SK-N-SH (cell line): Measurements from ENCODE around the gene DDX41. TPM values are rescaled to one million over a fixed set of nuclear protein-coding genes. Genes with fewer than 3 reads are reported as not detected.

Source experiments
- CTCF ChIA-PET: fragments of 300-600, 350-600 bp; formaldehyde crosslinking; extraction: SDS; loops from one replicate; lab custom pipeline; 2021; lab: Yijun Ruan, JAX
- POLR2A ChIA-PET: fragments of 350-600 bp; sonication (Branson Sonifier 250); formaldehyde crosslinking; extraction: SDS; loops from one replicate; lab custom pipeline; 2020; ENCODE audit warnings: antibody characterized with exemption, inconsistent platforms; lab: Yijun Ruan, JAX
- DNase-seq: peaks from one replicate; pipeline ENCODE4 v3.0.0; 2012
- H2AFZ ChIP-seq: fragments of 200-600 bp; sonication (generic); 2 replicates; pipeline ENCODE4 v1.8.1; 2016; ENCODE audit warnings: antibody characterized with exemption, mild to moderate bottlenecking, low read depth
- H3F3A ChIP-seq: fragments of 200-600 bp; sonication (generic); replicated peaks from 2 replicates; pipeline ENCODE3; 2016; ENCODE audit warnings: antibody characterized with exemption, mild to moderate bottlenecking; ENCODE audit not compliant: insufficient read depth
- H3K27ac ChIP-seq, 2 experiments: fragments of 200-500 bp in 1 of 2; fragments of 200-600 bp in 1 of 2; sonication (Bioruptor generic) in 1 of 2; sonication (generic), shearing (Covaris generic) in 1 of 2; 2 replicates each; pipeline versions ENCODE4 v1.5.1 to v1.6.1; 2014 to 2016; ENCODE audit warnings: low read depth in 2 of 2, inconsistent platforms in 1 of 2, low read length in 1 of 2, mild to moderate bottlenecking in 1 of 2, mixed read lengths in 1 of 2
- H3K27me3 ChIP-seq: fragments of 200-600 bp; sonication (generic), shearing (Covaris generic); 2 replicates; pipeline ENCODE4 v1.6.1; 2016; ENCODE audit warnings: mixed run types; ENCODE audit not compliant: insufficient read depth
- H3K36me3 ChIP-seq, 2 experiments: fragments of 200-500 bp in 1 of 2; fragments of 200-600 bp in 1 of 2; sonication (Bioruptor generic) in 1 of 2; sonication (generic) in 1 of 2; replicated peaks in 1 of 2; 2 replicates each; pipeline versions ENCODE3 to v1.5.1; 2014 to 2016; ENCODE audit warnings: low read length in 1 of 2, mild to moderate bottlenecking in 1 of 2; ENCODE audit not compliant: insufficient read depth in 2 of 2, control insufficient read depth in 1 of 2
- H3K4me1 ChIP-seq, 2 experiments: fragments of 200-500 bp in 1 of 2; fragments of 200-600 bp in 1 of 2; sonication (Bioruptor generic) in 1 of 2; sonication (generic), shearing (Covaris generic) in 1 of 2; 2 replicates each; pipeline versions ENCODE4 v1.5.1 to v1.6.1; 2014 to 2016; ENCODE audit warnings: low read depth in 1 of 2, low read length in 1 of 2, mixed run types in 1 of 2; ENCODE audit not compliant: insufficient read depth in 2 of 2, control insufficient read depth in 1 of 2
- H3K4me2 ChIP-seq: fragments of 200-600 bp; sonication (generic), shearing (Covaris generic); 2 replicates; pipeline ENCODE4 v1.6.1; 2017; ENCODE audit warnings: mixed run types
- H3K4me3 ChIP-seq, 2 experiments: fragments of 200-500 bp in 1 of 2; fragments of 200-600 bp in 1 of 2; sonication (Bioruptor generic) in 1 of 2; sonication (generic), shearing (Covaris generic) in 1 of 2; 2 replicates each; pipeline versions ENCODE4 v1.5.1 to v1.8.1; 2014 to 2016; ENCODE audit warnings: low read depth in 2 of 2, inconsistent platforms in 1 of 2, low read length in 1 of 2, mild to moderate bottlenecking in 1 of 2, mixed read lengths in 1 of 2, moderate library complexity in 1 of 2
- H3K79me2 ChIP-seq: fragments of 200-600 bp; sonication (generic); 2 replicates; pipeline ENCODE4 v1.8.1; 2017; ENCODE audit warnings: mild to moderate bottlenecking; ENCODE audit not compliant: insufficient read depth
- H3K9ac ChIP-seq: fragments of 200-600 bp; sonication (generic); 2 replicates; pipeline ENCODE4 v1.6.1; 2017; ENCODE audit warnings: mixed run types
- H3K9me2 ChIP-seq: fragments of 200-600 bp; sonication (generic); 2 replicates; pipeline ENCODE4 v1.6.1; 2017; ENCODE audit warnings: mixed run types
- H3K9me3 ChIP-seq: fragments of 200-600 bp; sonication (generic); 2 replicates; pipeline ENCODE4 v1.6.1; 2017; ENCODE audit warnings: mixed run types, mild to moderate bottlenecking, moderate library complexity
- H4K20me1 ChIP-seq: fragments of 200-600 bp; sonication (generic); 2 replicates; pipeline ENCODE4 v1.6.1; 2017; ENCODE audit warnings: mild to moderate bottlenecking, mixed run types; ENCODE audit not compliant: insufficient read depth
- CHD2 ChIP-seq: fragments of 150-350 bp; IDR thresholded peaks from 2 replicates; pipeline ENCODE4 v1.6.1; 2018; ENCODE audit warnings: low read length; ENCODE audit not compliant: partially characterized antibody
- ELF1 ChIP-seq: IDR thresholded peaks from 2 replicates; pipeline ENCODE4 v1.4.0; 2012
- FOXJ3 ChIP-seq: sonication (generic); formaldehyde crosslinking; IDR thresholded peaks from 2 replicates; pipeline ENCODE4 v1.5.1; 2020; ENCODE audit warnings: mild to moderate bottlenecking, missing genetic modification reagents
- FOXM1 ChIP-seq: IDR thresholded peaks from 2 replicates; pipeline ENCODE4 v1.4.0; 2012; ENCODE audit warnings: low read depth, mild to moderate bottlenecking
- JUND ChIP-seq: IDR thresholded peaks from 2 replicates; pipeline ENCODE4 v1.4.0; 2012
- MEF2A ChIP-seq: IDR thresholded peaks from 2 replicates; pipeline ENCODE4 v1.4.0; 2012; ENCODE audit warnings: low read depth, borderline replicate concordance
- NFIC ChIP-seq: IDR thresholded peaks from 2 replicates; pipeline ENCODE4 v1.4.0; 2012; ENCODE audit warnings: borderline replicate concordance
- NRF1 ChIP-seq: IDR thresholded peaks from 2 replicates; pipeline ENCODE4 v1.6.1; 2012; ENCODE audit warnings: low read depth, mild to moderate bottlenecking, low read length
- POLR2AphosphoS5 ChIP-seq: IDR thresholded peaks from 2 replicates; pipeline ENCODE4 v1.6.1; 2012; ENCODE audit warnings: low read depth, low read length
- RFX5 ChIP-seq: IDR thresholded peaks from 2 replicates; pipeline ENCODE4 v1.6.1; 2012; ENCODE audit warnings: mild to moderate bottlenecking, improper control_type of control experiment, low read length
- YY1 ChIP-seq: IDR thresholded peaks from 2 replicates; pipeline ENCODE4 v1.4.0; 2012; ENCODE audit warnings: low read depth, mild to moderate bottlenecking
- WGBS: methylation state at CpG from one replicate; pipeline ENCODE4 v1.1.6; 2017; ENCODE audit warnings: low lambda C conversion rate; 5-methylcytosine and 5-hydroxymethylcytosine counted together
- polyA plus RNA-seq, 3 experiments: library from polyadenylated mRNA; depleted of rRNA; stranded (reverse); fragments of >200 nt; gene quantifications; 2 replicates each; pipeline ENCODE4 v1.2.3, GENCODE V29; 2012
- TF ChIP-seq, protein P1 (sequence below): IDR thresholded peaks from 2 replicates; pipeline ENCODE4 v1.4.0; 2012; ENCODE audit warnings: low read depth, borderline replicate concordance
- TF ChIP-seq, protein P2 (sequence below): IDR thresholded peaks from 2 replicates; pipeline ENCODE4 v1.4.0; 2012; ENCODE audit warnings: low read depth, borderline replicate concordance
- TF ChIP-seq, protein P3 (sequence below): IDR thresholded peaks from 2 replicates; pipeline ENCODE4 v1.4.0; 2012; ENCODE audit warnings: low read depth
- TF ChIP-seq, protein P4 (sequence below): fragments of 150-350 bp; IDR thresholded peaks from 2 replicates; pipeline ENCODE4 v1.6.1; 2017; ENCODE audit warnings: antibody characterized with exemption, low read length, low read depth, borderline replicate concordance
- TF ChIP-seq, protein P5 (sequence below): fragments of 150-350 bp; IDR thresholded peaks from 2 replicates; pipeline ENCODE4 v1.6.1; 2016; ENCODE audit warnings: mild to moderate bottlenecking, low read depth, low read length
- TF ChIP-seq, protein P6 (sequence below): fragments of 200-600 bp; sonication (generic); IDR thresholded peaks from 2 replicates; pipeline ENCODE4 v1.6.1; 2017; ENCODE audit warnings: antibody characterized with exemption, mild to moderate bottlenecking, moderate library complexity

The DDX41 gene
- polyA plus RNA-seq, 1 of the 3 experiments (the other 2 are of a cell fraction): 176 TPM

DNA sequence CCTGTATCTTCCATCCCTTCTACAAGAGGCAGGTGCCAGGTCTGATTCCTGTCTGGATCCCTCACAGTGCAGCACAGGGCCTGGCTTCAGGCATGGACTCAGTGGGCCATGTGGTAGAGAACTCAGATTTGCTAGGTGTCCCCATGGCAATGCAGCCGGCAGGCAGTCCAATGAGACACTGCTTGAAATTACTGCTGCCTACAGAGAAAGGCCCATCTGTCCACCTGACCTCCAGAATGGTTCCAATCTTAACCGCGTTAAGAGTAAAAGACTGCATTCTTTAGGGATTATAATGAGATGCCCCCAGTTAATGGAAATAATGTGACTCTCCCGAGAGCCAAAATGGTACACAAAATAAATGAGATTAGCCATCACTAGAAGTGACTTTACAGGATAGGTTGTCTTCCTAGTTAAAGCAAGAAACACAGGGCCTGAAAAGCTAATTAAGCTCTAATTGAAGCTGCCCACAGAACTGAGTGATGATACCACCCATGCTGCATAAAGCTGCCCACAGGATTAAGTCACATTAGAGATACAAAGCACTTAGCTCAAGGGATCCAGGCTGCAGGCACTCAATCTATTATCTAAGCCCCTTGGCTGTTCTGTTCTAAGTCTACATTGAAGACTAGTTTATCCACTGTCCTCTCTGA is 26.2 kb upstream of the DDX41 start:
- H3K27ac ChIP-seq: peak overlapping the region in 1 of 2 experiments; percentile 8; a peak in 1 of 4 replicates
- H3K9ac ChIP-seq: no peak overlapping the region
- H3K4me1 ChIP-seq: peaks cover 14 to 25% of the 10 kb centered on the region in 2 experiments
- ChIA-PET CTCF (interaction anchor here (1.3 kb wide), 1 partner anchor 89 kb away, joined by 3 read pairs; no protein-coding TSS in a partner anchor), POLR2A (interaction anchor here (0.6 kb wide), 1 partner anchor 19 kb away, joined by 3 read pairs; no protein-coding TSS in a partner anchor)
- no peak overlapping the region for H2AFZ ChIP-seq
- WGBS: 92% methylated on average over 4 of the region's 4 CpGs
- peaks cover 16 to 22% of the 10 kb centered on the region in 2 experiments for H3K36me3 ChIP-seq
- TF ChIP-seq JUND (no peak), POLR2AphosphoS5 (no peak), CHD2 (no peak), NRF1 (no peak), YY1 (no peak), ELF1 (no peak), FOXJ3 (CRISPR knock-in tag) (no peak), FOXM1 (no peak), RFX5 (no peak), NFIC (no peak), MEF2A (no peak)
- TF ChIP-seq, protein P1, sequence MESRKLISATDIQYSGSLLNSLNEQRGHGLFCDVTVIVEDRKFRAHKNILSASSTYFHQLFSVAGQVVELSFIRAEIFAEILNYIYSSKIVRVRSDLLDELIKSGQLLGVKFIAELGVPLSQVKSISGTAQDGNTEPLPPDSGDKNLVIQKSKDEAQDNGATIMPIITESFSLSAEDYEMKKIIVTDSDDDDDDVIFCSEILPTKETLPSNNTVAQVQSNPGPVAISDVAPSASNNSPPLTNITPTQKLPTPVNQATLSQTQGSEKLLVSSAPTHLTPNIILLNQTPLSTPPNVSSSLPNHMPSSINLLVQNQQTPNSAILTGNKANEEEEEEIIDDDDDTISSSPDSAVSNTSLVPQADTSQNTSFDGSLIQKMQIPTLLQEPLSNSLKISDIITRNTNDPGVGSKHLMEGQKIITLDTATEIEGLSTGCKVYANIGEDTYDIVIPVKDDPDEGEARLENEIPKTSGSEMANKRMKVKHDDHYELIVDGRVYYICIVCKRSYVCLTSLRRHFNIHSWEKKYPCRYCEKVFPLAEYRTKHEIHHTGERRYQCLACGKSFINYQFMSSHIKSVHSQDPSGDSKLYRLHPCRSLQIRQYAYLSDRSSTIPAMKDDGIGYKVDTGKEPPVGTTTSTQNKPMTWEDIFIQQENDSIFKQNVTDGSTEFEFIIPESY: no peak
- TF ChIP-seq, protein P2, sequence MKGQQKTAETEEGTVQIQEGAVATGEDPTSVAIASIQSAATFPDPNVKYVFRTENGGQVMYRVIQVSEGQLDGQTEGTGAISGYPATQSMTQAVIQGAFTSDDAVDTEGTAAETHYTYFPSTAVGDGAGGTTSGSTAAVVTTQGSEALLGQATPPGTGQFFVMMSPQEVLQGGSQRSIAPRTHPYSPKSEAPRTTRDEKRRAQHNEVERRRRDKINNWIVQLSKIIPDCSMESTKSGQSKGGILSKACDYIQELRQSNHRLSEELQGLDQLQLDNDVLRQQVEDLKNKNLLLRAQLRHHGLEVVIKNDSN: no peak
- TF ChIP-seq, protein P3, sequence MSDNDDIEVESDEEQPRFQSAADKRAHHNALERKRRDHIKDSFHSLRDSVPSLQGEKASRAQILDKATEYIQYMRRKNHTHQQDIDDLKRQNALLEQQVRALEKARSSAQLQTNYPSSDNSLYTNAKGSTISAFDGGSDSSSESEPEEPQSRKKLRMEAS: no peak
- TF ChIP-seq, protein P4, sequence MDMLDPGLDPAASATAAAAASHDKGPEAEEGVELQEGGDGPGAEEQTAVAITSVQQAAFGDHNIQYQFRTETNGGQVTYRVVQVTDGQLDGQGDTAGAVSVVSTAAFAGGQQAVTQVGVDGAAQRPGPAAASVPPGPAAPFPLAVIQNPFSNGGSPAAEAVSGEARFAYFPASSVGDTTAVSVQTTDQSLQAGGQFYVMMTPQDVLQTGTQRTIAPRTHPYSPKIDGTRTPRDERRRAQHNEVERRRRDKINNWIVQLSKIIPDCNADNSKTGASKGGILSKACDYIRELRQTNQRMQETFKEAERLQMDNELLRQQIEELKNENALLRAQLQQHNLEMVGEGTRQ: no peak
- TF ChIP-seq, protein P5, sequence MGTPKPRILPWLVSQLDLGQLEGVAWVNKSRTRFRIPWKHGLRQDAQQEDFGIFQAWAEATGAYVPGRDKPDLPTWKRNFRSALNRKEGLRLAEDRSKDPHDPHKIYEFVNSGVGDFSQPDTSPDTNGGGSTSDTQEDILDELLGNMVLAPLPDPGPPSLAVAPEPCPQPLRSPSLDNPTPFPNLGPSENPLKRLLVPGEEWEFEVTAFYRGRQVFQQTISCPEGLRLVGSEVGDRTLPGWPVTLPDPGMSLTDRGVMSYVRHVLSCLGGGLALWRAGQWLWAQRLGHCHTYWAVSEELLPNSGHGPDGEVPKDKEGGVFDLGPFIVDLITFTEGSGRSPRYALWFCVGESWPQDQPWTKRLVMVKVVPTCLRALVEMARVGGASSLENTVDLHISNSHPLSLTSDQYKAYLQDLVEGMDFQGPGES: no peak
- TF ChIP-seq, protein P6, sequence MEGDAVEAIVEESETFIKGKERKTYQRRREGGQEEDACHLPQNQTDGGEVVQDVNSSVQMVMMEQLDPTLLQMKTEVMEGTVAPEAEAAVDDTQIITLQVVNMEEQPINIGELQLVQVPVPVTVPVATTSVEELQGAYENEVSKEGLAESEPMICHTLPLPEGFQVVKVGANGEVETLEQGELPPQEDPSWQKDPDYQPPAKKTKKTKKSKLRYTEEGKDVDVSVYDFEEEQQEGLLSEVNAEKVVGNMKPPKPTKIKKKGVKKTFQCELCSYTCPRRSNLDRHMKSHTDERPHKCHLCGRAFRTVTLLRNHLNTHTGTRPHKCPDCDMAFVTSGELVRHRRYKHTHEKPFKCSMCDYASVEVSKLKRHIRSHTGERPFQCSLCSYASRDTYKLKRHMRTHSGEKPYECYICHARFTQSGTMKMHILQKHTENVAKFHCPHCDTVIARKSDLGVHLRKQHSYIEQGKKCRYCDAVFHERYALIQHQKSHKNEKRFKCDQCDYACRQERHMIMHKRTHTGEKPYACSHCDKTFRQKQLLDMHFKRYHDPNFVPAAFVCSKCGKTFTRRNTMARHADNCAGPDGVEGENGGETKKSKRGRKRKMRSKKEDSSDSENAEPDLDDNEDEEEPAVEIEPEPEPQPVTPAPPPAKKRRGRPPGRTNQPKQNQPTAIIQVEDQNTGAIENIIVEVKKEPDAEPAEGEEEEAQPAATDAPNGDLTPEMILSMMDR: no peak
- no peak overlapping the region for H3K4me3 ChIP-seq
- no peaks in the 10 kb centered on the region for H3K9me3 ChIP-seq
- no peak for DNase-seq
- peaks cover 68% of the 10 kb centered on the region for H4K20me1 ChIP-seq
- no peaks in the 10 kb centered on the region for H3K27me3 ChIP-seq
- no peaks in the 10 kb centered on the region for H3K9me2 ChIP-seq
- H3F3A ChIP-seq: peaks cover 38% of the 10 kb centered on the region
- H3K79me2 ChIP-seq: peaks cover 84% of the 10 kb centered on the region
- H3K4me2 ChIP-seq: no peak overlapping the region
